Hepatocyte (in vitro differentiated cells): ENCODE measurements around the gene CRTAC1. TPM values are rescaled to one million over a fixed set of nuclear protein-coding genes. Genes with fewer than 3 reads are reported as not detected.

Source experiments
- DNase-seq: peaks from one replicate; pipeline ENCODE4 v3.0.0-alpha.2; 2016; ENCODE audit warnings: low spot score
- H2AFZ ChIP-seq: fragments of 200-600 bp; sonication (generic); 2 replicates; pipeline ENCODE4 v1.6.0; 2016; ENCODE audit warnings: antibody characterized with exemption, mild to moderate bottlenecking
- H3K27ac ChIP-seq: fragments of 200-600 bp; sonication (generic); 2 replicates; pipeline ENCODE4 v1.5.1; 2016; ENCODE audit warnings: mild to moderate bottlenecking
- H3K27me3 ChIP-seq: fragments of 200-600 bp; sonication (generic); 2 replicates; pipeline ENCODE4 v1.6.1; 2016
- H3K36me3 ChIP-seq: fragments of 200-600 bp; sonication (generic); replicated peaks from 2 replicates; pipeline ENCODE4 v1.5.1; 2016; ENCODE audit warnings: low read depth; ENCODE audit not compliant: insufficient read depth
- H3K4me1 ChIP-seq: fragments of 200-600 bp; sonication (generic); 2 replicates; pipeline ENCODE4 v1.5.1; 2016; ENCODE audit warnings: mild to moderate bottlenecking, moderate library complexity; ENCODE audit not compliant: insufficient read depth
- H3K4me2 ChIP-seq: fragments of 200-600 bp; sonication (generic); 2 replicates; pipeline ENCODE4 v1.6.0; 2016
- H3K4me3 ChIP-seq: fragments of 200-600 bp; sonication (generic); 2 replicates; pipeline ENCODE4 v1.5.1; 2016; ENCODE audit warnings: mild to moderate bottlenecking
- H3K79me2 ChIP-seq: fragments of 200-600 bp; sonication (generic); 2 replicates; pipeline ENCODE4 v1.6.0; 2017; ENCODE audit warnings: mild to moderate bottlenecking
- H3K9me2 ChIP-seq: fragments of 200-600 bp; sonication (generic); replicated peaks from 2 replicates; pipeline ENCODE4 v1.6.0; 2017; ENCODE audit warnings: mild to moderate bottlenecking; ENCODE audit not compliant: insufficient read depth
- H3K9me3 ChIP-seq: fragments of 200-600 bp; sonication (generic); 2 replicates; pipeline ENCODE4 v1.5.1; 2016; ENCODE audit warnings: low read depth, mild to moderate bottlenecking
- H4K20me1 ChIP-seq: fragments of 200-600 bp; sonication (generic); 2 replicates; pipeline ENCODE4 v1.6.0; 2016; ENCODE audit warnings: mild to moderate bottlenecking; ENCODE audit not compliant: insufficient read depth, poor library complexity, severe bottlenecking
- EZH2 ChIP-seq: fragments of 200-600 bp; sonication (generic); IDR thresholded peaks from 2 replicates; pipeline ENCODE4 v1.6.1; 2016; ENCODE audit warnings: antibody characterized with exemption, mild to moderate bottlenecking, borderline replicate concordance
- EZH2phosphoT487 ChIP-seq: fragments of 200-600 bp; sonication (generic); IDR thresholded peaks from one replicate; pipeline ENCODE4 v1.6.1; 2018; ENCODE audit warnings: antibody characterized with exemption, mild to moderate bottlenecking, low read depth, moderate library complexity; ENCODE audit not compliant: unreplicated experiment, severe bottlenecking
- WGBS: methylation state at CpG from one replicate; pipeline ENCODE4 v1.1.6; 2016; ENCODE audit warnings: low lambda C conversion rate; ENCODE audit errors: missing lambda C conversion rate; 5-methylcytosine and 5-hydroxymethylcytosine counted together
- polyA plus RNA-seq: library from polyadenylated mRNA; unstranded; fragments of >200 nt; fragmentation: Nextera tagmentation; extraction: Ambion mirVana; gene quantifications from 2 replicates; pipeline ENCODE4 v1.2.1, GENCODE V29; 2016
- total RNA-seq: library from RNA; depleted of rRNA; stranded (reverse); fragments of >200 nt; gene quantifications from 2 replicates; pipeline ENCODE4 v1.2.3, GENCODE V29; 2014
- TF ChIP-seq, protein P1 (sequence below): fragments of 200-600 bp; sonication (generic); IDR thresholded peaks from 2 replicates; pipeline ENCODE4 v1.5.1; 2016; ENCODE audit warnings: antibody characterized with exemption, mild to moderate bottlenecking; ENCODE audit not compliant: poor library complexity

The CRTAC1 gene
- total and polyA plus RNA-seq, 2 experiments from 2014 or later: 0.47 to 0.76 TPM

DNA sequence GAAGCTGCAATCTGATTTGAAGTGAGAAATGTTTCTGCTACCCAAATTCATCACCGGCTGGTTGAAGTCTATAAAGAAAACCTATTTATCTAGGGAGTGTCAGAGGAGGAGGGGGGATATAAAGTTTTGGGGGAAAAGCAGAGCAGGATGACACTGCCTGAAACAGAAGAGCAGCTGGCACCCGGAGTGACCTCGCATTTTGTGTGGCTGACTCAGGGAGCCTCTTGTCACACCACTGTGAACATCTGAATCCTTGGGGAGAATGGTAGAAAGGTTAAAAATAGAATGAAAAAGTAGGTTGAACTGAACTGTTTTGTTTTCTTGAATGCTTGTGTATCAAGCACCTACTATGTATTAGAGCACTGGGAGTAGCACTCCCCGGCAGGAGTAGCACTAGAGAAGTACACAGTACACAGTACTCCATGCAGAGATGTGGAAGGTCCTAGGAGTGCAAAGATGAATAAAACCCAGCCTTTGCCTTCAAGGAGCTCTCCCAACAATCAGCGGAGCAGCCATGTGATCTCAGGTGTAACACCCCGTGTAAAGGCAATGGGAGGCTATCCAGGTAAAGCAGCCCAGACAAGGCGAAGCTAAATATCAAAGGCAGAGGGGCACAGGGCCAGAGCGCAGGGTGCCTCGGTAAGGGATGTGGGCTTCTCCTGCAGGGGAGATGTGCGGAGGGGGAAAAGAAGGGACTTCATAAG lies 13.5 kb downstream of the CRTAC1 start:
- Histone ChIP-seq H2AFZ (no peak overlapping the region), H3K79me2 (no peaks in the 10 kb centered on the region), H3K4me3 (no peak overlapping the region), H3K27me3 (peaks cover 27% of the 10 kb centered on the region), H3K27ac (no peak overlapping the region), H3K9me2 (no peaks in the 10 kb centered on the region), H3K9me3 (no peaks in the 10 kb centered on the region), H4K20me1 (no peaks in the 10 kb centered on the region), H3K4me1 (no peaks in the 10 kb centered on the region), H3K4me2 (no peak overlapping the region), H3K36me3 (no peaks in the 10 kb centered on the region)
- DNase-seq: no peak
- 89% methylated on average over 10 of the region's 10 CpGs for WGBS
- TF ChIP-seq, protein P1, sequence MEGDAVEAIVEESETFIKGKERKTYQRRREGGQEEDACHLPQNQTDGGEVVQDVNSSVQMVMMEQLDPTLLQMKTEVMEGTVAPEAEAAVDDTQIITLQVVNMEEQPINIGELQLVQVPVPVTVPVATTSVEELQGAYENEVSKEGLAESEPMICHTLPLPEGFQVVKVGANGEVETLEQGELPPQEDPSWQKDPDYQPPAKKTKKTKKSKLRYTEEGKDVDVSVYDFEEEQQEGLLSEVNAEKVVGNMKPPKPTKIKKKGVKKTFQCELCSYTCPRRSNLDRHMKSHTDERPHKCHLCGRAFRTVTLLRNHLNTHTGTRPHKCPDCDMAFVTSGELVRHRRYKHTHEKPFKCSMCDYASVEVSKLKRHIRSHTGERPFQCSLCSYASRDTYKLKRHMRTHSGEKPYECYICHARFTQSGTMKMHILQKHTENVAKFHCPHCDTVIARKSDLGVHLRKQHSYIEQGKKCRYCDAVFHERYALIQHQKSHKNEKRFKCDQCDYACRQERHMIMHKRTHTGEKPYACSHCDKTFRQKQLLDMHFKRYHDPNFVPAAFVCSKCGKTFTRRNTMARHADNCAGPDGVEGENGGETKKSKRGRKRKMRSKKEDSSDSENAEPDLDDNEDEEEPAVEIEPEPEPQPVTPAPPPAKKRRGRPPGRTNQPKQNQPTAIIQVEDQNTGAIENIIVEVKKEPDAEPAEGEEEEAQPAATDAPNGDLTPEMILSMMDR: no peak
- TF ChIP-seq EZH2phosphoT487 (no peak), EZH2 (no peak)

DNA sequence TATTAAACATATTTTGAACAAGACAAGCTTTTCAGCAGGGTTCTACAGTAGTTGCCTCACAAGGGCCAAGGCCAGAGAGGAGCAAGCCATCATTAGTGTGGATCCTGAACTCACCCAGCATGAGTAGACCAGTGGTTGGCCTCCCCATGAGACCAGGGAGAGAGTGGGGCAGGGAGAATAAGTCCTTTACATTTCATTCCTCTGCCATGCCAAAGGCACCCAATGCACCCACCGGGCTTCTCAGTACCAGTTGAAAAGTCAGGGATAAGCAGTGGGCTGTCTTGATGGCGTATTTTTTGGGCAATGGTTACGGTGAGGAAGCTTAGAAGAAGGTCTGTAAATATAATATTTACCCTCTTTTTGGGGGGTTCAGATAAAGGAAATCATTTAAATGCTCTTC lies 16.6 kb downstream of the CRTAC1 start:
- Histone ChIP-seq H3K36me3 (no peaks in the 10 kb centered on the region), H3K4me2 (no peak overlapping the region), H3K4me3 (no peak overlapping the region), H3K4me1 (no peaks in the 10 kb centered on the region), H4K20me1 (no peaks in the 10 kb centered on the region), H2AFZ (no peak overlapping the region), H3K27me3 (peaks cover 39% of the 10 kb centered on the region), H3K79me2 (no peaks in the 10 kb centered on the region), H3K9me2 (no peaks in the 10 kb centered on the region), H3K9me3 (no peaks in the 10 kb centered on the region), H3K27ac (no peak overlapping the region)
- TF ChIP-seq EZH2 (no peak), EZH2phosphoT487 (no peak)
- TF ChIP-seq, protein P1: no peak
- WGBS: 93% methylated on average over 3 of the region's 3 CpGs
- no peak for DNase-seq

DNA sequence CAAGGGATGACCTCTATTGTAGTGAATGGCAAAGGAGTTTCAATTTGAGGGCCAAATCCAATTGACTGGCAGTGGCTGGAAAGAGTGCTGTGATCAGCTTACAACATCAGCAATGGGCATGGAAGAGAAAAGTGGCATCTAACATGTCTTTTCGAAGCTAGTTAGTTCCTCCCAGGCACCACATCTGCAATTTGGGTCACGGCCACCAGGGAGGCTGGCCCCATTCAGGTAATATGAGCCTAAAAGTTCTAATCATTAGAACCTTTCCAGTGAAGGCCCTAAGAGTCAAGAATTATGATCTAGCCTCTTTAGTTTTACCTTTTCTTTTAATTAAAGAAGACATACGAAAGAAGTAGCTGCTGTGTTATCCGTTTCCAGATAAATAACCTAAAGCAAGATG lies 17.3 kb downstream of the CRTAC1 start:
- H3K9me2 ChIP-seq: no peaks in the 10 kb centered on the region
- no peaks in the 10 kb centered on the region for H3K79me2 ChIP-seq
- WGBS: 63% methylated on average over 4 of the region's 4 CpGs
- DNase-seq: no peak
- no peak overlapping the region for H3K4me3 ChIP-seq
- no peak overlapping the region for H3K27ac ChIP-seq
- no peaks in the 10 kb centered on the region for H3K9me3 ChIP-seq
- no peaks in the 10 kb centered on the region for H3K36me3 ChIP-seq
- no peak overlapping the region for H3K4me2 ChIP-seq
- no peaks in the 10 kb centered on the region for H3K4me1 ChIP-seq
- H4K20me1 ChIP-seq: no peaks in the 10 kb centered on the region
- H2AFZ ChIP-seq: no peak overlapping the region
- peaks cover 39% of the 10 kb centered on the region for H3K27me3 ChIP-seq
- TF ChIP-seq, protein P1: no peak
- TF ChIP-seq EZH2phosphoT487: no peak
- TF ChIP-seq EZH2: no peak
